Measurements from ENCODE around the gene IL1R2. TPM values are rescaled to one million over a fixed set of nuclear protein-coding genes. Genes with fewer than 3 reads are reported as not detected.

IL1R2 gene
- total RNA-seq, 1 experiment from 2014 or later: 0.59 TPM

- peak; percentile 80 for DNase-seq (ENCODE audit: low read depth)
Observed at GRCh38 chr2:102020596-102021170, 28.9 kb downstream of the IL1R2 start.

- DNase-seq (ENCODE audit: low read depth): no peak
Observed at GRCh38 chr2:102021779-102022178, 30.0 kb downstream of the IL1R2 start.

GRCh38 chr2:102022884-102023539, 31.3 kb downstream of the IL1R2 start:
- no peak for DNase-seq (ENCODE audit: low read depth)

GRCh38 chr2:102024410-102024809, 32.6 kb downstream of the IL1R2 start:
- no peak for DNase-seq (ENCODE audit: low read depth)

GRCh38 chr2:102025016-102025501, 33.3 kb downstream of the IL1R2 start:
- no peak for DNase-seq (ENCODE audit: low read depth)

- no peak for DNase-seq (ENCODE audit: low read depth)
Observed at GRCh38 chr2:102025583-102026267, 34.0 kb downstream of the IL1R2 start.

- peak; percentile 54 for DNase-seq (ENCODE audit: low read depth)
Observed at GRCh38 chr2:102027036-102027980, 35.5 kb downstream of the IL1R2 start.

GRCh38 chr2:102028470-102028869, 36.7 kb downstream of the IL1R2 start:
- no peak for DNase-seq (ENCODE audit: low read depth)

- no peak for DNase-seq (ENCODE audit: low read depth)
Observed at GRCh38 chr2:102029405-102029804, 37.6 kb downstream of the IL1R2 start.

- DNase-seq (ENCODE audit: low read depth): no peak
Observed at GRCh38 chr2:102029952-102030351, 38.2 kb downstream of the IL1R2 start.

- no peak for DNase-seq (ENCODE audit: low read depth)
Observed at GRCh38 chr2:102030502-102030854, 38.7 kb downstream of the IL1R2 start.

GRCh38 chr2:102030855-102031527, 39.2 kb downstream of the IL1R2 start:
- no peak for DNase-seq (ENCODE audit: low read depth)

- no peak for DNase-seq (ENCODE audit: low read depth)
Observed at GRCh38 chr2:102032368-102033030, 40.7 kb downstream of the IL1R2 start.

GRCh38 chr2:102033031-102033749, 41.4 kb downstream of the IL1R2 start:
- peak; percentile 89 for DNase-seq (ENCODE audit: low read depth)

- no peak for DNase-seq (ENCODE audit: low read depth)
Observed at GRCh38 chr2:102033750-102034682, 42.3 kb downstream of the IL1R2 start.

- no peak for DNase-seq (ENCODE audit: low read depth)
Observed at GRCh38 chr2:102034683-102035548, 43.2 kb downstream of the IL1R2 start.

GRCh38 chr2:102037681-102038080, 45.9 kb downstream of the IL1R2 start:
- no peak for DNase-seq (ENCODE audit: low read depth)

- DNase-seq (ENCODE audit: low read depth): no peak
Observed at GRCh38 chr2:102040229-102040628, 48.5 kb downstream of the IL1R2 start.
